ENCODE results near the gene NEURL1. TPM values are rescaled to one million over a fixed set of nuclear protein-coding genes. Genes with fewer than 3 reads are reported as not detected.

Gene NEURL1
- total RNA-seq, 1 experiment from 2014 or later = 0.84 TPM

GRCh38 chr10:103575416-103576075, 82.0 kb downstream of the NEURL1 start:
- peaks cover 28% of the 10 kb centered on the region for H3K4me1 ChIP-seq
- H3K9me3 ChIP-seq = no peaks in the 10 kb centered on the region
- ChIA-PET POLR2A (no interaction called here), CTCF (no interaction called here)
- no peaks in the 10 kb centered on the region for H3K27me3 ChIP-seq (replicated peaks; ENCODE audit: control insufficient read depth, insufficient read depth, low read length)
- H3K9me3 Mint-ChIP-seq (ENCODE audit: unreplicated experiment) = no peaks in the 10 kb centered on the region
- H3K4me3 Mint-ChIP-seq (ENCODE audit: unreplicated experiment) = no peak overlapping the region
- H3K4me1 Mint-ChIP-seq (ENCODE audit: low read depth, unreplicated experiment) = peaks cover 48% of the 10 kb centered on the region
- H3K36me3 ChIP-seq (ENCODE audit: control insufficient read depth, insufficient read depth, low read length) = no peaks in the 10 kb centered on the region
- no peak overlapping the region for H3K27ac Mint-ChIP-seq (ENCODE audit: unreplicated experiment)
- intact Hi-C loops (cut with micrococcal nuclease; ENCODE audit: unreplicated experiment) = loop anchor here (5.0 kb wide), 2 partner anchors 63 to 83 kb away; partner anchors contain the start of gene NEURL1
- no peak for TF ChIP-seq CTCF (IDR thresholded peaks at IDR 0.05; ENCODE audit: insufficient read depth in 1 of 2, low read depth in 1 of 2, low read length in 1 of 2, severe bottlenecking in 1 of 2, unreplicated experiment in 1 of 2)
- no peak overlapping the region for H3K4me3 ChIP-seq (ENCODE audit: low read depth, low read length)
- no peak for DNase-seq
- no TSS peak for BruUV-seq (replicated peaks)
- no peaks in the 10 kb centered on the region for H3K27me3 Mint-ChIP-seq (ENCODE audit: insufficient read depth, unreplicated experiment)
- no peaks in the 10 kb centered on the region for H3K36me3 Mint-ChIP-seq (ENCODE audit: insufficient read depth, unreplicated experiment)

GRCh38 chr10:103576076-103576471, 82.6 kb downstream of the NEURL1 start:
- Mint-ChIP-seq H3K9me3 (ENCODE audit: unreplicated experiment) (no peaks in the 10 kb centered on the region), H3K27me3 (ENCODE audit: insufficient read depth, unreplicated experiment) (no peaks in the 10 kb centered on the region), H3K4me3 (ENCODE audit: unreplicated experiment) (no peak overlapping the region), H3K4me1 (ENCODE audit: low read depth, unreplicated experiment) (peaks cover 45% of the 10 kb centered on the region), H3K27ac (ENCODE audit: unreplicated experiment) (no peak overlapping the region), H3K36me3 (ENCODE audit: insufficient read depth, unreplicated experiment) (no peaks in the 10 kb centered on the region)
- ChIA-PET POLR2A (no interaction called here), CTCF (interaction anchor here (0.6 kb wide), 1 partner anchor 21 kb away, joined by 6 read pairs; no protein-coding TSS in a partner anchor)
- no peak for TF ChIP-seq CTCF (IDR thresholded peaks at IDR 0.05; ENCODE audit: insufficient read depth in 1 of 2, low read depth in 1 of 2, low read length in 1 of 2, severe bottlenecking in 1 of 2, unreplicated experiment in 1 of 2)
- intact Hi-C loops (cut with micrococcal nuclease; ENCODE audit: unreplicated experiment) = loop anchor here (5.0 kb wide), 2 partner anchors 64 to 84 kb away; partner anchors contain the start of gene NEURL1
- Histone ChIP-seq H3K4me1 (peaks cover 28% of the 10 kb centered on the region), H3K27me3 (replicated peaks; ENCODE audit: control insufficient read depth, insufficient read depth, low read length) (no peaks in the 10 kb centered on the region), H3K36me3 (ENCODE audit: control insufficient read depth, insufficient read depth, low read length) (no peaks in the 10 kb centered on the region), H3K4me3 (ENCODE audit: low read depth, low read length) (no peak overlapping the region), H3K9me3 (no peaks in the 10 kb centered on the region)
- BruUV-seq (replicated peaks) = no TSS peak
- no peak for DNase-seq

GRCh38 chr10:103576862-103577261, 83.4 kb downstream of the NEURL1 start:
- Mint-ChIP-seq H3K4me1 (ENCODE audit: low read depth, unreplicated experiment) (peaks cover 41% of the 10 kb centered on the region), H3K27ac (ENCODE audit: unreplicated experiment) (peak overlapping the region; percentile 31), H3K36me3 (ENCODE audit: insufficient read depth, unreplicated experiment) (no peaks in the 10 kb centered on the region), H3K4me3 (ENCODE audit: unreplicated experiment) (no peak overlapping the region), H3K9me3 (ENCODE audit: unreplicated experiment) (no peaks in the 10 kb centered on the region), H3K27me3 (ENCODE audit: insufficient read depth, unreplicated experiment) (no peaks in the 10 kb centered on the region)
- no peak overlapping the region for H3K4me3 ChIP-seq (ENCODE audit: low read depth, low read length)
- H3K27me3 ChIP-seq (replicated peaks; ENCODE audit: control insufficient read depth, insufficient read depth, low read length) = no peaks in the 10 kb centered on the region
- intact Hi-C loops (cut with micrococcal nuclease; ENCODE audit: unreplicated experiment) = loop anchor here (5.0 kb wide), 2 partner anchors 65 to 85 kb away; partner anchors contain the start of gene NEURL1
- H3K9me3 ChIP-seq = no peaks in the 10 kb centered on the region
- peak; percentile 49 to 56 for DNase-seq
- peaks cover 28% of the 10 kb centered on the region for H3K4me1 ChIP-seq
- POLR2A ChIA-PET = no interaction called here
- CTCF ChIA-PET = interaction anchor here (0.5 to 1.3 kb wide), 3 partner anchors 16 to 322 kb away, joined by 3 to 8 read pairs (median 7); no protein-coding TSS in a partner anchor
- no peaks in the 10 kb centered on the region for H3K36me3 ChIP-seq (ENCODE audit: control insufficient read depth, insufficient read depth, low read length)
- TF ChIP-seq CTCF (IDR thresholded peaks at IDR 0.05; ENCODE audit: insufficient read depth in 1 of 2, low read depth in 1 of 2, low read length in 1 of 2, severe bottlenecking in 1 of 2, unreplicated experiment in 1 of 2) = no peak
- no TSS peak for BruUV-seq (replicated peaks)

All from Caco-2 (cell line).